Activated naive CD4-positive, alpha-beta T cell treated with anti-CD3 and anti-CD28 coated beads for 36 hours (primary cell): ENCODE measurements around the gene NANS. TPM values are rescaled to one million over a fixed set of nuclear protein-coding genes. Genes with fewer than 3 reads are reported as not detected.
A peak's percentile ranks its signal among the peaks of the same experiment; 100 is the strongest.

ENCODE experiments used
- CTCF ChIA-PET: fragments of 350-600 bp; sonication (Branson Sonifier 250); formaldehyde crosslinking; loops from one replicate; lab custom pipeline; 2021; ENCODE audit warnings: antibody characterized with exemption; lab: Charles Lee
- DNase-seq: peaks from one replicate; pipeline ENCODE4 v3.0.0-alpha.2; 2020
- H3K27ac Mint-ChIP-seq: one replicate; pipeline ENCODE4 v1.8.0; 2021; ENCODE audit warnings: mild to moderate bottlenecking, mixed read lengths
- H3K27me3 Mint-ChIP-seq: one replicate; pipeline ENCODE4 v1.8.0; 2021; ENCODE audit warnings: low read depth, mixed read lengths
- H3K36me3 Mint-ChIP-seq: one replicate; pipeline ENCODE4 v1.8.0; 2021; ENCODE audit warnings: low read depth, mixed read lengths
- H3K4me1 Mint-ChIP-seq: one replicate; pipeline ENCODE4 v1.8.0; 2021; ENCODE audit warnings: low read depth, mixed read lengths
- H3K4me3 Mint-ChIP-seq: one replicate; pipeline ENCODE4 v1.8.0; 2021; ENCODE audit warnings: mild to moderate bottlenecking, moderate library complexity, mixed read lengths
- H3K9me3 Mint-ChIP-seq: one replicate; pipeline ENCODE4 v1.8.0; 2021; ENCODE audit warnings: mixed read lengths
- intact Hi-C: fragments of 100-400 bp; cut with micrococcal nuclease; formaldehyde crosslinking; loops from one replicate; pipeline ENCODE4 v1.15.1; 2023
- total RNA-seq, 2 experiments: library from RNA; stranded (reverse); gene quantifications; one replicate each; pipeline ENCODE4 v1.2.3, GENCODE V29; 2021

NANS gene, protein sequence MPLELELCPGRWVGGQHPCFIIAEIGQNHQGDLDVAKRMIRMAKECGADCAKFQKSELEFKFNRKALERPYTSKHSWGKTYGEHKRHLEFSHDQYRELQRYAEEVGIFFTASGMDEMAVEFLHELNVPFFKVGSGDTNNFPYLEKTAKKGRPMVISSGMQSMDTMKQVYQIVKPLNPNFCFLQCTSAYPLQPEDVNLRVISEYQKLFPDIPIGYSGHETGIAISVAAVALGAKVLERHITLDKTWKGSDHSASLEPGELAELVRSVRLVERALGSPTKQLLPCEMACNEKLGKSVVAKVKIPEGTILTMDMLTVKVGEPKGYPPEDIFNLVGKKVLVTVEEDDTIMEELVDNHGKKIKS
- 10 to 100 TPM; 46.1 to 51.0 TPM for total RNA-seq

DNA sequence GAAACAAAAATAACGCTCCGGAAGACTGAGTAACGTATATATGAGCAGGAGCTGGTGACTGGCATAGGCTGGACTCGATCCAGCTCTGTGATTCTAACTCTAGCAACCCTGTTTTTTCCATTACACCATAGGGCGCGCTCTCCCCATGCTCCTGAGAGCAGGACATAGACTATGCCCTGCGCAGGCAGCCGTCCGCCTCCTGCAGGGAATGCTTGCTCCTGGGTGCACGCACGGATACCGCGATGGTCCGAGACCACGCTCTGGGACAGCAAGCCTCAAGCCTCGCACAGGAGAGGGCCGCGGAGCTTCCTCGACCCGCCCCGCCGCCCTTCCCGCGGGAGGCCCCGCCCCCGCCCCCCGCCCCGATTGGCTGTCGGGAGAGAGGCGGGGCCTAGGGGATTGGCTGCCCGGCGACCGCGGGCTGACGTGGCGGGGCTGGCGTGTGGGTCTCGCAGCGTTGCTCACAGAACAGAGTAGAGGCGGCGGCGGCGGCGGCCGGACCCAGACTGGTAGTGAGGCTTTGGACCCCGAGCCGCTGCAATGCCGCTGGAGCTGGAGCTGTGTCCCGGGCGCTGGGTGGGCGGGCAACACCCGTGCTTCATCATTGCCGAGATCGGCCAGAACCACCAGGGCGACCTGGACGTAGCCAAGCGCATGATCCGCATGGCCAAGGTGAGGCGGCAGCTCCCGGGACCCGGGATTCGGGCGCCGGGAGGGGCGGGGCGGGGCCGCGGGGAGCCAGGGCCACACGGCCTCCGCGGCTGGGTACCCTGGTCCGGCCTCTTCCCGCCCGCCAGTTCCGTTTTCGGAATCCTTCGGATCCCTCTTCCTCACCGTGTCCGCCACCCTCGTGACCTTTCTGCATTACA is at the start of gene NANS:
TSS of gene NANS (plus strand) at position 464 of the 869 bp plus-strand sequence. CDS start at position 541, 77 bp downstream.
- peak; percentile 93 for DNase-seq
- Mint-ChIP-seq H3K9me3 (no peaks in the 10 kb centered on the region), H3K36me3 (peaks cover 13% of the 10 kb centered on the region), H3K4me1 (peaks cover 27% of the 10 kb centered on the region), H3K4me3 (peak within 1 kb of the TSS; percentile 94), H3K27me3 (no peaks in the 10 kb centered on the region), H3K27ac (peak within 1 kb of the TSS; percentile 92)
- CTCF ChIA-PET: interaction anchor here (1.2 to 2.2 kb wide), 5 partner anchors 10 to 135 kb away, joined by 3 to 15 read pairs (median 6); no protein-coding TSS in a partner anchor
- intact Hi-C loops: loop anchor here (1.0 to 10.0 kb wide), 8 partner anchors 11 to 252 kb away; partner anchors contain the start of genes ANP32B and CORO2A

DNA sequence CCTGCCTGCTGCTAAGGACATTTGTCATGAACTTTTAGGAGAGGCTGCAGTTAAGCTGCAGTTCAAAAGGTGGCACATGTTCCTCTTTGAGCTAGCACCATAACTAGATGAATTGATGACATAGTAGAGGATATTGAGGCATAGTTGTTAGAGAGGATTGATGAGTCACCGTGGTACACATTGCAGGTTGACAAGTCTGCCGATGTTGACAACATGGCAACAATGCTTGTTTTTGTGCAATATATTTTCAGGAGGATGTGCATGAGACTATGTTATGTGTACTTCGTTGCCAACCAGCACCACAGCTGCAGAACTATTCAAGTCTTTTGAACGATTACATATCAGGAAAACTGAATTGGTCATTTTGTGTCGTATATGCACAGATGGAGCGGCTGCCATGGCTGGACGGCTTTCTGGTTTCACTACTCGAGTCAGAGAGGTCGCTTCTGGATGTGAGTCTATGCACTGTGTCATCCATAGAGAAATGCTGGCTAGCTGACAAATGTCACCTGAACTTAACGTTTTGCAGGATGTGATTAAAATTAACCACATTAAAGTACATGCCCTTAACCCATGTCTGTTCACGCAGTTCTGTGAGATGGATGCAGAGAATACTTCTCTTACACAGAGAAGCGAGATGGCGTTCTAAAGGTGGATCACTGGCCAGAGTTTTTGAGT is 49.1 kb upstream of the NANS start:
- Mint-ChIP-seq H3K27me3 (no peaks in the 10 kb centered on the region), H3K36me3 (peaks cover 63% of the 10 kb centered on the region), H3K4me1 (peaks cover 31% of the 10 kb centered on the region), H3K27ac (no peak overlapping the region), H3K9me3 (no peaks in the 10 kb centered on the region), H3K4me3 (no peak overlapping the region)
- intact Hi-C loops: no loop called here
- no peak for DNase-seq
- CTCF ChIA-PET: interaction anchor here (0.6 to 4.1 kb wide), 6 partner anchors 9 to 84 kb away, joined by 3 to 30 read pairs (median 6); no protein-coding TSS in a partner anchor

DNA sequence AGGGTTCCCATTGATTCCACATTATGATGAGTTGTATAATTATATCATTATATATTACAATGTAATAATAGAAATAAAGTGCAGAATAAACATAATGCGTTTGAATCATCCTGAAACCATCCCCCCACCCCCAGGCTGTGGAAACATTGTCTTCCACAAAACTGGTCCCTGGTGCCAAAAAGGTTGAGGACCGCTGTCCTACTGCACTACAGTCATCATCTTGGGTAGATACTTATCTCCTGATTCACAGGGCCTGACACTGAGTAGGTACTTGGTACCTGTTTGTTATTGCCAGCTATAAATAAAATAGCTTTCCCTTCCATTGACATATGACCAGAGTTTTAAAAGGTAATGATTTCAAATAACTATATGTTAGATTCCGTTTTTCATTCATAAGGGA is 47.8 kb upstream of the NANS start:
- H3K27me3 Mint-ChIP-seq: no peaks in the 10 kb centered on the region
- peaks cover 31% of the 10 kb centered on the region for H3K4me1 Mint-ChIP-seq
- H3K4me3 Mint-ChIP-seq: no peak overlapping the region
- no peak for DNase-seq
- no peak overlapping the region for H3K27ac Mint-ChIP-seq
- CTCF ChIA-PET: interaction anchor here (1.0 kb wide), 1 partner anchor 11 kb away, joined by 3 read pairs; no protein-coding TSS in a partner anchor
- no peaks in the 10 kb centered on the region for H3K9me3 Mint-ChIP-seq
- H3K36me3 Mint-ChIP-seq: peaks cover 70% of the 10 kb centered on the region
- intact Hi-C loops: no loop called here

DNA sequence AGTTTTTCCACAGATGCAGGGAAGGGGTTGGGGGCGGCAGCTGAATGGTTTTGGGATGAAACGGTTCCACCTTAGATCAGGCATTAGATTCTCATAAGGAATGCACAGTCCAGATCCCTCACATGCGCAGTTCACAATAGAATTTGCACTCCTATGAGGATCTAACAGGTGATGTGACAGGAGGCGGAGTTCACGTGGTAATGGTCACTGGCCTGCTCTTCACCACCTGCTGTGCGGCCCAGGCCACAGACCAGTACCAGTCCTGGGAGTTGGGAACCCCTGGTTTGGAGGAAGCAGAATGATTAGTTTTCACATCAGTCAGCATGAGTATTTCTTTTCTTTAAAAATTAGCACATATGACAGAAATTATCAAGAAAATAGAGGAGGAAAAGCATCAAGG is 47.1 kb upstream of the NANS start:
- H3K36me3 Mint-ChIP-seq: peaks cover 66% of the 10 kb centered on the region
- H3K27ac Mint-ChIP-seq: no peak overlapping the region
- H3K27me3 Mint-ChIP-seq: no peaks in the 10 kb centered on the region
- no peaks in the 10 kb centered on the region for H3K9me3 Mint-ChIP-seq
- peaks cover 29% of the 10 kb centered on the region for H3K4me1 Mint-ChIP-seq
- intact Hi-C loops: no loop called here
- no peak for DNase-seq
- CTCF ChIA-PET: no interaction called here
- H3K4me3 Mint-ChIP-seq: no peak overlapping the region

DNA sequence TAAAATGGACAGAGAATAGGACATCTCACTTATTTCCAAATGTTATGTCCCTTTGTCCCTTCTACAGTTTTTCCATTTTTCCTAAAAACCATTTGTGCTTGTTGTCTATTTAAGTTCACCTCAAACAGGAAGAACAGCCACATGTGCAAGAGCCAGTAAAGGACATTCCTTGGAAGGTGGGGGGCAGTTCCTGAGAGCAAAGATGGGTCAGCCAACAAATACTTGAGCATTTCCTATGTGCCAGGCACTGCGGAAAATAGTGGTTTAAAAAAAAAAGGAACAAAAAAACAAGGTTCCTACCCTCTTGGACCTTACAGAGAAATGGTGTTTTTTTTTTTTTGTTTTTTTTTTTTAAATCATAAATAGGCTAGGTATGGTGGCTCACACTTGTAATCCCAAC is 46.6 kb upstream of the NANS start:
- intact Hi-C loops: no loop called here
- H3K4me3 Mint-ChIP-seq: no peak overlapping the region
- H3K4me1 Mint-ChIP-seq: peaks cover 26% of the 10 kb centered on the region
- H3K27me3 Mint-ChIP-seq: no peaks in the 10 kb centered on the region
- no peak for DNase-seq
- CTCF ChIA-PET: no interaction called here
- H3K27ac Mint-ChIP-seq: no peak overlapping the region
- H3K36me3 Mint-ChIP-seq: peaks cover 68% of the 10 kb centered on the region
- no peaks in the 10 kb centered on the region for H3K9me3 Mint-ChIP-seq

DNA sequence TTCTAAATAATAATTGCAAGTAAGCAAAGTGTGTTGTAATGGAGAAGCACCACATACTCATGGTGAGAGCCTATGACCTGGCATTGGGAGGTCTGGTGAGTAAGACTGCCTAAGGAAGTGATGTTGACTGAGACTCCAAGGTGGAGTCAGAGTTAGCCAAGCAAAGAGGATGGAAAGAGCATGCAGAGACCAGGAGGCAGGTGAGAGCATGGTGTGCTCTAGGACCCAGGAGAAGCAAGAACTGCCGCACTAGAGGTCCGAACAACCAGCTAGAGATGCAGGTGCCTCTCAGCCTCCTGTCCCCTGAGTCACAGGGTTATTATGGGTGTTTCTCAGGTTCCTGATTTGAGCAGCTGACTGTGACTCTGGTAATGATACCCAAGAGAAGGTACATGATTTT is 46.1 kb upstream of the NANS start:
- CTCF ChIA-PET: interaction anchor here (0.6 to 1.1 kb wide), 4 partner anchors 21 to 88 kb away, joined by 3 to 4 read pairs (median 4); no protein-coding TSS in a partner anchor
- no peak overlapping the region for H3K27ac Mint-ChIP-seq
- H3K9me3 Mint-ChIP-seq: no peaks in the 10 kb centered on the region
- peaks cover 27% of the 10 kb centered on the region for H3K4me1 Mint-ChIP-seq
- peak; percentile 34 for DNase-seq
- intact Hi-C loops: no loop called here
- H3K27me3 Mint-ChIP-seq: no peaks in the 10 kb centered on the region
- H3K4me3 Mint-ChIP-seq: no peak overlapping the region
- H3K36me3 Mint-ChIP-seq: peaks cover 70% of the 10 kb centered on the region

DNA sequence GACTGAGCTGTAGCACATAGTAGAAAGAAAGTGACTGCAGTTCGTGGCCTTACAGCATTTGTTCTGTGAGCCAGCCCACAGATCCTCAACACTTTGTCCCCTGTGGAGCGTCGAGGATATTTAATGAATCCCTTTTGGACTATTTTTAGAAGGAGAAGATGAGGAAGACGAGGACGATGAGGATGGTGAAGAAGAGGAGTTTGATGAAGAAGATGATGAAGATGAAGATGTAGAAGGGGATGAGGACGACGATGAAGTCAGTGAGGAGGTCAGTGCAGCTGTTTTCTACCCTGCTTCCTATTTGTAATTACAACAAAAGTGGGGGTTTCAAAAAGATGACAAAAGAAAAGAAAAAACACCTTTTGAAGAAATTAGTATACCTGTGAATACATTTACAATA is 45.4 kb upstream of the NANS start:
- CTCF ChIA-PET: interaction anchor here (0.6 to 1.1 kb wide), 5 partner anchors 21 to 385 kb away, joined by 3 to 4 read pairs (median 3); no protein-coding TSS in a partner anchor
- H3K4me1 Mint-ChIP-seq: peaks cover 22% of the 10 kb centered on the region

DNA sequence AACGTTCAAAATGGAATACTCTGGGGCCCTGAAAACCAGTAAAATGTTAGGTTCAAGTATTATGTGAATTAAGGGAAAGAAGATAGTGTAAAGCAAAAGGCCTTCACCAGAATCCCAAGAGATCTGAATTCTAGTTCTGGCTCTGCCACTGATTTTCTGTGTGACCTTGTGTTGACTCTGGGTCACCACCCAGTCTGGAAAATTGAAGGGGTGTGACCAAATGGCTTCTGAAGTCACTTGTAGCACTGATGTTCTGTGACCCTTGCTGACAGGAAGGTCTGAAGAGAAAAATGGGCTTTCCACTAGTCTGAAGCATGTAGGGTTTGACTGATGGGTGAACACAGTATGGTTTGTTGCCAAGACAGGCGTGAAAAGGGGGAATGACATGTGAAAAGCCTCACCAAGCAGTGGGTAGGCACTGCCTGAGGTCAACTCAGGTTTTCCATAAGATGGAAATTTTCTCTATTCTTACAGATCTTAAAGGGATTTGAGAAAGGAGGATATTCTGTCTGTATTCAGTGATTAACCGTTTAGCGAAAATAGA is 40.3 kb upstream of the NANS start:
- intact Hi-C loops: no loop called here
- H3K27me3 Mint-ChIP-seq: no peaks in the 10 kb centered on the region
- CTCF ChIA-PET: interaction anchor here (0.8 kb wide), 1 partner anchor 17 kb away, joined by 7 read pairs; no protein-coding TSS in a partner anchor

More for the DNA sequence above, 45.4 kb upstream of the NANS start:
- Mint-ChIP-seq H3K27me3 (no peaks in the 10 kb centered on the region), H3K36me3 (peaks cover 68% of the 10 kb centered on the region), H3K27ac (no peak overlapping the region), H3K9me3 (no peaks in the 10 kb centered on the region), H3K4me3 (no peak overlapping the region)
- intact Hi-C loops: no loop called here
- DNase-seq: no peak

DNA sequence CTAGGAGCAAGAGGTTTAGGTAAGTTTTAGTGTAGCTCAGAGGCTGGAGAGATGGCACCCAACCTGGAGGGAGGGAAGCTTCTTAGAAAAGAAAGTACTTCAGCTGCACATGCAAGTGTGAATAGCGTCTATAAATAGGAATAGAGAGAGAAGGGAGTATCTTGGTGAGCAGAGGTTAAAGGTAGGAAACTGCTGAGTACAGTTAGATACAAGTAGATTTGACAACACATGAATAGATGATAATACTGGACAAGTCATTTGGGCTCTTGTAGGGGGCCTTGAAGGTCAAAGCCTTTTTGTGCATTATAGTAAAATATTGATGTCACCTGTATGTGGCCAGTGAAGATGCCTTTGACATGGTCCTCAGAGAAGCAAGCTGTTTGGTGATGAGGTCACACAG is 39.2 kb upstream of the NANS start:
- CTCF ChIA-PET: interaction anchor here (0.6 to 1.0 kb wide), 4 partner anchors 18 to 193 kb away, joined by 3 to 5 read pairs (median 4); no protein-coding TSS in a partner anchor
- Mint-ChIP-seq H3K36me3 (peaks cover 35% of the 10 kb centered on the region), H3K4me1 (peaks cover 2% of the 10 kb centered on the region), H3K27me3 (no peaks in the 10 kb centered on the region), H3K27ac (no peak overlapping the region), H3K9me3 (no peaks in the 10 kb centered on the region), H3K4me3 (no peak overlapping the region)
- DNase-seq: no peak
- intact Hi-C loops: no loop called here

More for the DNA sequence above, 40.3 kb upstream of the NANS start:
- Mint-ChIP-seq H3K36me3 (peaks cover 43% of the 10 kb centered on the region), H3K27ac (peak overlapping the region; percentile 17), H3K4me1 (peaks cover 2% of the 10 kb centered on the region), H3K9me3 (no peaks in the 10 kb centered on the region), H3K4me3 (no peak overlapping the region)
- no peak for DNase-seq

DNA sequence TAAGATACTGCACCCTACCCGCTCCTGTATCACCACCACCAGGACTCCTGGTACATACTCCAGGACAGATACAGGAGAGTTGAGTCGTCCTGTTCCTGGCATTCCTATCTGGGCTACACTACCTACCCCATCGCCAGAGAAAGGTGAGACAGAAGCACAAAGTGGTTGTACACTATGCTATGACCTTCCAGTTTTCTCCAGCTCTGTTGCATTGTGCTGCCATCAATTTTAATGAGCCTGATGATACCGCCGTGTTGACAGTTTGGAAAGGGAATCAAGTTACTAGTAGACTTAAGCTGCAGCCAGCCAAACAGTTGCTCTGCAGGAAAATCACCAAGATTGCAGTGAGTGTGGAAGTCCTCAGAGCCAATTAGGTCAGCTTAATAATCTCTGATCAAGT is 38.2 kb upstream of the NANS start:
- no peak overlapping the region for H3K27ac Mint-ChIP-seq
- H3K4me1 Mint-ChIP-seq: peaks cover 2% of the 10 kb centered on the region
- no peak for DNase-seq
- no peaks in the 10 kb centered on the region for H3K27me3 Mint-ChIP-seq
- no peak overlapping the region for H3K4me3 Mint-ChIP-seq
- CTCF ChIA-PET: interaction anchor here (0.8 kb wide), 2 partner anchors 17 to 21 kb away, joined by 3 to 4 read pairs; no protein-coding TSS in a partner anchor
- no peaks in the 10 kb centered on the region for H3K9me3 Mint-ChIP-seq
- intact Hi-C loops: no loop called here
- H3K36me3 Mint-ChIP-seq: peaks cover 30% of the 10 kb centered on the region

DNA sequence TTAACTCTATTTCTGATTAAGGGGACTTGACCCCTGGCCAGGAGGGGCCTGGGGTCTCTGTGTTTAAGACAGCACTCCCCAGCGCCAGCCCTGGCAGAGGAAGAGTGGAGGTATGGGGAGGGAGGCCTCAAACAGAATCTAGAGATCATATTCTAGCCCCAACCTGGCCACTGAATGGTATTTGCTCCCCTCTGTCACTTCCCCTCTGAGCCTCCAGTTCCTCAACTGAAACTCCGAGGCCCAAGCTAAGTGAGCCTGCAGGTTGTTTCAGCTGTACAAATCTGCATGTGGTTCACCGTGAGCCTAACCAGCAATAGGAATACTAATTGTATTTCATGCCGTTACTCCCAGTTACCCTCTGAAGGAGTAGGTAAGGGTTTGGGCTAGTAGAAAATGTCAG is 37.4 kb upstream of the NANS start:
- Mint-ChIP-seq H3K36me3 (peaks cover 26% of the 10 kb centered on the region), H3K9me3 (no peaks in the 10 kb centered on the region)

More for the DNA sequence above, 37.4 kb upstream of the NANS start:
- CTCF ChIA-PET: interaction anchor here (0.7 to 1.0 kb wide), 2 partner anchors 16 to 19 kb away, joined by 3 read pairs; no protein-coding TSS in a partner anchor
- intact Hi-C loops: no loop called here
- no peak for DNase-seq
- peaks cover 2% of the 10 kb centered on the region for H3K4me1 Mint-ChIP-seq
- H3K27ac Mint-ChIP-seq: no peak overlapping the region
- no peak overlapping the region for H3K4me3 Mint-ChIP-seq
- no peaks in the 10 kb centered on the region for H3K27me3 Mint-ChIP-seq
